HepG2 (cell line): ENCODE data around the gene SV2B. TPM values are rescaled to one million over a fixed set of nuclear protein-coding genes. Genes with fewer than 3 reads are reported as not detected.

Experiments
- ATAC-seq: fragments of 200-7000 bp; cut with Tn5 transposase; 3 replicates; pipeline ENCODE4 v1.9.1; 2020; ENCODE audit warnings: mild to moderate bottlenecking, moderate library complexity
- BruUV-seq: library from RNA; stranded (reverse); fragments of 400-500 nt; replicated peaks from 2 replicates; lab custom pipeline; 2021; lab: Mats Ljungman, UMichigan
- CTCF ChIA-PET: fragments of 300-600 bp; formaldehyde crosslinking; extraction: SDS; loops from one replicate; lab custom pipeline; 2021; ENCODE audit warnings: low total read pairs, inconsistent platforms, low intra/inter-chr PET ratio; lab: Yijun Ruan, JAX
- POLR2A ChIA-PET: fragments of 350-600 bp; sonication (Branson Sonifier 250); formaldehyde crosslinking; loops from one replicate; lab custom pipeline; 2020; ENCODE audit warnings: antibody characterized with exemption, inconsistent platforms; lab: Yijun Ruan, JAX
- DNase-seq: peaks from one replicate; pipeline ENCODE4 v3.0.0-alpha.2; 2015; ENCODE audit warnings: low spot score
- FAIRE-seq: peaks from 3 replicates; lab custom pipeline; 2011; peaks lifted over from hg19 to GRCh38; lab: Jason Lieb, UNC
- H2AFZ ChIP-seq: one replicate; pipeline ENCODE4 v1.6.1; 2011; ENCODE audit warnings: low read length, inconsistent platforms
- H3K27ac ChIP-seq: fragments of 300-600 bp; 3 replicates; pipeline ENCODE4 v1.8.0; 2011; ENCODE audit warnings: mixed run types, mild to moderate bottlenecking, mixed read lengths, low read length, inconsistent platforms; ENCODE audit not compliant: insufficient read depth; ENCODE audit errors: extremely low read length
- H3K27me3 ChIP-seq, 2 experiments: fragments of 200-600 bp in 1 of 2; 2 replicates in 1 of 2; 3 replicates in 1 of 2; pipeline versions ENCODE4 v1.6.0 to v1.8.0; 2011; ENCODE audit warnings: low read length in 2 of 2, mild to moderate bottlenecking in 2 of 2, moderate library complexity in 2 of 2, inconsistent platforms in 1 of 2; ENCODE audit not compliant: insufficient read depth in 2 of 2, control insufficient read depth in 1 of 2
- H3K36me3 ChIP-seq, 2 experiments: fragments of 200-600 bp in 1 of 2; replicated peaks in 1 of 2; 2 replicates in 1 of 2; 3 replicates in 1 of 2; pipeline versions ENCODE4 v1.5.1 to v1.8.0; 2011; ENCODE audit warnings: low read length in 2 of 2, inconsistent platforms in 1 of 2; ENCODE audit not compliant: insufficient read depth in 2 of 2, control insufficient read depth in 1 of 2
- H3K4me1 ChIP-seq: 2 replicates; pipeline ENCODE4 v1.5.1; 2012; ENCODE audit warnings: low read length, inconsistent platforms; ENCODE audit not compliant: insufficient read depth
- H3K4me2 ChIP-seq: 2 replicates; pipeline ENCODE4 v1.6.0; 2011; ENCODE audit warnings: low read depth, low read length, inconsistent platforms
- H3K4me3 ChIP-seq, 3 experiments: fragments of 200-600 bp in 1 of 3; sonication (generic), shearing (Covaris generic) in 1 of 3; replicated peaks in 1 of 3; 2 replicates each; pipeline ENCODE4 v1.5.1; 2011 to 2016; ENCODE audit warnings: low read length in 3 of 3, inconsistent platforms in 2 of 3, low read depth in 2 of 3, mild to moderate bottlenecking in 2 of 3, control low read depth in 1 of 3, mixed read lengths in 1 of 3; ENCODE audit not compliant: insufficient read depth in 1 of 3
- H3K79me2 ChIP-seq: one replicate; pipeline ENCODE4 v1.6.1; 2011; ENCODE audit warnings: low read length, inconsistent platforms; ENCODE audit not compliant: insufficient read depth
- H3K9ac ChIP-seq: 2 replicates; pipeline ENCODE4 v1.6.0; 2011; ENCODE audit warnings: mild to moderate bottlenecking, low read depth, low read length, inconsistent platforms; ENCODE audit not compliant: insufficient read depth
- H3K9me3 ChIP-seq: 2 replicates; pipeline ENCODE4 v1.5.1; 2012; ENCODE audit warnings: mild to moderate bottlenecking, low read length
- H4K20me1 ChIP-seq: 2 replicates; pipeline ENCODE4 v1.6.0; 2011; ENCODE audit warnings: inconsistent platforms, mild to moderate bottlenecking, low read length, moderate library complexity; ENCODE audit not compliant: insufficient read depth
- ATF7-NPFF ChIP-seq: sonication (generic); formaldehyde crosslinking; IDR thresholded peaks from 2 replicates; pipeline ENCODE4 v1.8.1; 2023; ENCODE audit warnings: mild to moderate bottlenecking, low read depth, missing genetic modification reagents, moderate library complexity
- ELF1 ChIP-seq: sonication (generic); formaldehyde crosslinking; IDR thresholded peaks from 2 replicates; pipeline ENCODE4 v1.4.0; 2020; ENCODE audit warnings: missing genetic modification reagents
- FOXJ3 ChIP-seq: sonication (generic); formaldehyde crosslinking; IDR thresholded peaks from 2 replicates; pipeline ENCODE4 v1.4.0; 2020; ENCODE audit warnings: missing genetic modification reagents, mild to moderate bottlenecking, borderline replicate concordance
- IRX3 ChIP-seq: sonication (generic); formaldehyde crosslinking; IDR thresholded peaks from 2 replicates; pipeline ENCODE4 v1.8.1; 2023; ENCODE audit warnings: mild to moderate bottlenecking, low read depth, missing genetic modification reagents, borderline replicate concordance
- ONECUT2 ChIP-seq: sonication (generic); formaldehyde crosslinking; IDR thresholded peaks from 2 replicates; pipeline ENCODE4 v1.4.0; 2020; ENCODE audit warnings: missing genetic modification reagents
- PRDM15 ChIP-seq: sonication (generic); formaldehyde crosslinking; IDR thresholded peaks from 2 replicates; pipeline ENCODE4 v1.4.0; 2020; ENCODE audit warnings: missing genetic modification reagents
- RAD21 ChIP-seq: fragments of 450-650 bp; formaldehyde crosslinking; IDR thresholded peaks from 2 replicates; pipeline ENCODE4 v1.5.0; 2020; ENCODE audit warnings: mild to moderate bottlenecking
- SMYD3 ChIP-seq: sonication (generic); formaldehyde crosslinking; IDR thresholded peaks from 2 replicates; pipeline ENCODE4 v1.8.1; 2023; ENCODE audit warnings: mild to moderate bottlenecking, missing genetic modification reagents
- ZNF33B ChIP-seq: sonication (generic); formaldehyde crosslinking; IDR thresholded peaks from 2 replicates; pipeline ENCODE4 v1.5.1; 2020; ENCODE audit warnings: mild to moderate bottlenecking, missing genetic modification reagents
- ZNF550 ChIP-seq: sonication (generic); formaldehyde crosslinking; IDR thresholded peaks from 2 replicates; pipeline ENCODE4 v1.4.0; 2020; ENCODE audit warnings: mild to moderate bottlenecking, missing genetic modification reagents, borderline replicate concordance
- ZNF570 ChIP-seq: sonication (generic); formaldehyde crosslinking; IDR thresholded peaks from 2 replicates; pipeline ENCODE4 v1.4.0; 2020; ENCODE audit warnings: mild to moderate bottlenecking, missing genetic modification reagents, borderline replicate concordance
- ZNF782 ChIP-seq: sonication (generic); formaldehyde crosslinking; IDR thresholded peaks from 2 replicates; pipeline ENCODE4 v1.4.0; 2020; ENCODE audit warnings: missing genetic modification reagents, mild to moderate bottlenecking, borderline replicate concordance
- ZNF879 ChIP-seq: sonication (generic); formaldehyde crosslinking; IDR thresholded peaks from 2 replicates; pipeline ENCODE4 v1.8.1; 2023; ENCODE audit warnings: missing genetic modification reagents
- WGBS: methylation state at CpG from one replicate; pipeline ENCODE4 v1.1.6; 2017; ENCODE audit warnings: low lambda C conversion rate; 5-methylcytosine and 5-hydroxymethylcytosine counted together
- in situ Hi-C: cut with HindIII; loops from 2 replicates; pipeline ENCODE4 v1.10.0; 2017; ENCODE audit warnings: low pct_unique_long_range_greater_than_20kb; ENCODE audit not compliant: extremely low pct_ligation_motif_present
- intact Hi-C: fragments of 100-400 bp; cut with micrococcal nuclease; formaldehyde crosslinking; loops from one replicate; pipeline ENCODE4 v1.10.0; 2022; ENCODE audit not compliant: unreplicated experiment
- polyA plus RNA-seq, 8 experiments: library from polyadenylated mRNA; depleted of rRNA in 3 of 8; stranded (reverse) in 7 of 8; unstranded in 1 of 8; fragments of >200 nt; fragmentation: Illumina TruSeq in 4 of 8; extraction: Trizol in 4 of 8; gene quantifications; 2 replicates each; pipeline versions ENCODE4 v1.2.1 to v1.2.3, GENCODE V29; 2011 to 2016; ENCODE audit warnings: low read depth in 4 of 8, missing spikeins in 1 of 8, mixed read lengths in 1 of 8; ENCODE audit not compliant: insufficient read depth in 1 of 8
- total RNA-seq, 5 experiments: library from RNA; depleted of rRNA; stranded (reverse); fragments of >200 nt; fragmentation: Illumina TruSeq; extraction: Trizol; gene quantifications; 2 replicates each; pipeline ENCODE4 v1.2.3, GENCODE V29; 2016; ENCODE audit warnings: low read depth in 1 of 5
- TF ChIP-seq, protein P1 (sequence below): sonication (generic); formaldehyde crosslinking; IDR thresholded peaks from 2 replicates; pipeline ENCODE4 v1.5.0; 2020; ENCODE audit warnings: missing genetic modification reagents
- TF ChIP-seq, protein P2 (sequence below): sonication (generic); formaldehyde crosslinking; IDR thresholded peaks from 2 replicates; pipeline ENCODE4 v1.5.1; 2020; ENCODE audit warnings: missing genetic modification reagents, mild to moderate bottlenecking, borderline replicate concordance

SV2B gene
- total and polyA plus RNA-seq, 2 of the 13 experiments (the other 11 are each of a cell fraction or from before 2014, with no cell fraction given), result not detected

- no peak for TF ChIP-seq ZNF550 (CRISPR knock-in tag)
- no peak for TF ChIP-seq ELF1 (CRISPR knock-in tag)
- no peak for TF ChIP-seq ATF7-NPFF (CRISPR knock-in tag)
- TF ChIP-seq, protein P1, sequence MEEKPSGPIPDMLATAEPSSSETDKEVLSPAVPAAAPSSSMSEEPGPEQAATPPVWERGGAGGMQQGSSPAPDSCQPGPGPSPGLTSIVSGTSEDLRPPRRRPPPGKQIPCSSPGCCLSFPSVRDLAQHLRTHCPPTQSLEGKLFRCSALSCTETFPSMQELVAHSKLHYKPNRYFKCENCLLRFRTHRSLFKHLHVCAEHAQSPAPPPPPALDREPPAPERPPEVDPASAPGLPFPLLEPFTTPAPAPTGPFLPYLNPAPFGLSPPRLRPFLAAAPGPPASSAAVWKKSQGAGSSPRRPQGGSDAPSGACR (CRISPR knock-in tag), result no peak
- TF ChIP-seq SMYD3 (CRISPR knock-in tag), result no peak
- TF ChIP-seq ONECUT2 (CRISPR knock-in tag), result no peak
- TF ChIP-seq FOXJ3 (CRISPR knock-in tag), result no peak
- no peak for TF ChIP-seq ZNF570 (CRISPR knock-in tag)
- TF ChIP-seq, protein P2, sequence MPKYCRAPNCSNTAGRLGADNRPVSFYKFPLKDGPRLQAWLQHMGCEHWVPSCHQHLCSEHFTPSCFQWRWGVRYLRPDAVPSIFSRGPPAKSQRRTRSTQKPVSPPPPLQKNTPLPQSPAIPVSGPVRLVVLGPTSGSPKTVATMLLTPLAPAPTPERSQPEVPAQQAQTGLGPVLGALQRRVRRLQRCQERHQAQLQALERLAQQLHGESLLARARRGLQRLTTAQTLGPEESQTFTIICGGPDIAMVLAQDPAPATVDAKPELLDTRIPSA (CRISPR knock-in tag), result no peak
Observed at GRCh38 chr15:91306144-91306543, 206.1 kb downstream of the SV2B start (continued).

- no peaks in the 10 kb centered on the region for H3K36me3 ChIP-seq
- H3K4me2 ChIP-seq, result no peak overlapping the region
- H3K4me1 ChIP-seq, result no peaks in the 10 kb centered on the region
- no peak for ATAC-seq
- BruUV-seq, result no TSS peak
- intact Hi-C loops, result no loop called here
- no peaks in the 10 kb centered on the region for H4K20me1 ChIP-seq
- ChIA-PET POLR2A (no interaction called here), CTCF (no interaction called here)
- H3K27me3 ChIP-seq, result peaks cover 1 to 8% of the 10 kb centered on the region in 2 experiments; a peak in 3 of 5 replicates
- 3% methylated on average over 2 of the region's 2 CpGs for WGBS
- DNase-seq, result no peak
- no peak overlapping the region for H2AFZ ChIP-seq
- TF ChIP-seq PRDM15 (CRISPR knock-in tag) (no peak), ZNF33B (no peak), ZNF782 (no peak), RAD21 (CRISPR knock-in tag) (no peak), ZNF879 (CRISPR knock-in tag) (no peak), IRX3 (CRISPR knock-in tag) (no peak)
- TF ChIP-seq, all 625 proteins: peak for 0
- in situ Hi-C loops, result loop anchor here (10.0 kb wide), 1 partner anchor 547 kb away; the partner anchor contains the start of gene SLCO3A1
- Histone ChIP-seq H3K9me3 (no peaks in the 10 kb centered on the region), H3K79me2 (no peaks in the 10 kb centered on the region), H3K27ac (no peak overlapping the region), H3K9ac (no peak overlapping the region), H3K4me3 (no peak overlapping the region)
- no peak for FAIRE-seq
Observed at GRCh38 chr15:91307601-91308000, 207.5 kb downstream of the SV2B start.
